Measurements from ENCODE around the gene TRAPPC14.
"Not testable (repeated sequence)": the region's sequence is repeated elsewhere in the genome, so short reads cannot be mapped to it uniquely, and the experiment has no call there.

Gene TRAPPC14

DNA sequence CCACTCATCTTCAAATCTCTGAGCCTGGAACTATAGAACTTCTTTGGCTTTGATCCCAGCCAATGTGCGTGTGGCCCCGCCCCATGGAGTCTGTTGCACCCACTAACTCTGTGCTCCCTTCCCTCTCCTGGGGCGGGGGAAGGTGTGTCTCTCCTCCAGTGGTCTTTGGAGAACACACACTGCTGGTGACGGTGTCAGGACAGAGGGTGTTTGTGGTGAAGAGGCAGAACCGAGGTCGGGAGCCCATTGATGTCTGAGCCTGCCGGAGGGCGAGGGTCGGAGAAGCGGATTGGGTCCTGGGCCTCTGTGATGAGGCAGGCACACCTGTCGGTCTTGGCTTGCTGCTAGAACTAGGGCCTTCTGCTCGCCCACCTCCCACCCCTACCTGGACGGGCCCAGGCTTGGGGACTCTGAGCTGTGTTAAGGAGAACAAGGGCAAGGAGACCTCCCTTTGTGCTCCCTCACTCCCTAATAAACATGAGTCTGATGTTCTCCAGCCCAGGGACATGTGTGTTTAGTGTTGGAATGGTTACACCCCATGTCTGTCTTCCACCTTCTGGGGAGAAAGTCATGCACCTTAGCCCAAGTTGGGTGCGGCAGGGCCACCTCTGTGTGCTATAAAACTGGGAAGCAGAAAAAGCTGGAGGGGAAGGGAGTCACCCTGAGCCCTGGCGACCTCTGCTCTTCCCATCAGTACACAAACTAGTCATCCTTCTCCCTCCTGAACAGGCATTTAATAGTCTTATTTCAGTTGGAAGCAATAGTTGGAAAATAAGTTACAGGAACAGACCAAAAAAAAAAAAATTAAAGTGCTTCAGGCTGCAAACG is 4.6 kb downstream of the TRAPPC14 start:
- DNase-seq, result no peak

DNA sequence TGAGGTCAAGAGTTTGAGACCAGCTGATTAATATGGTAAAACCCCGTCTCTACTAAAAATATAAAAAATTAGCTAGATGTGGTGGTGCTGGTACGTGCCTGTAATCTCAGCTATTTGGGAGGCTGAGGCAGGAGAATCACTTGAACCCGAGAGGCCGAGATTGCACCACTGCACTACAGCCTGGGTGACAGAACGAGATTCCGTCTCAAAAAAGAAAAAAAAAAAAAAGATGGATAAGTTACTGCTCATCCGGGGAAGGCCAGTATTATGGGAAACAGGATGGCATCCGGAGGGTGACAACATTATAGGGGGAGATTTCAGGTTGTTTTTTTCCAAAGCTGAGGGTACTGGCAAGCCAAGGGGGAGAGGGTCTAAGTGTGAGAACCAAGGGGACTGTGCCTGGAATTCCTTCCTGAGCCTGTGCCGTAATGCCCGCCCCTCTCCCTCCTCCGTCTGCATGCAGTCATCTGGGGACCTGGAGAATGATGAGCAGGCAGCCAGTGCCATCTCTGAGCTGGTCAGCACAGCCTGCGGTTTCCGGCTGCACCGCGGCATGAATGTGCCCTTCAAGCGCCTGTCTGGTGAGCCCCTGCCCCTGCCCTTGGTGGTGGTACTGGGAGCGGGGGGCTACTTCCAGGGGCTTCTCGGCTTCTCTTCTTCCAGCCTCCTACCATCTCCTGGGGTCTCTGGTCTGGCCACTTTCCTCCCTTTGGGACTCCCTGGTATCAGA is 5.4 kb downstream of the TRAPPC14 start:
- DNase-seq, result no peak

DNA sequence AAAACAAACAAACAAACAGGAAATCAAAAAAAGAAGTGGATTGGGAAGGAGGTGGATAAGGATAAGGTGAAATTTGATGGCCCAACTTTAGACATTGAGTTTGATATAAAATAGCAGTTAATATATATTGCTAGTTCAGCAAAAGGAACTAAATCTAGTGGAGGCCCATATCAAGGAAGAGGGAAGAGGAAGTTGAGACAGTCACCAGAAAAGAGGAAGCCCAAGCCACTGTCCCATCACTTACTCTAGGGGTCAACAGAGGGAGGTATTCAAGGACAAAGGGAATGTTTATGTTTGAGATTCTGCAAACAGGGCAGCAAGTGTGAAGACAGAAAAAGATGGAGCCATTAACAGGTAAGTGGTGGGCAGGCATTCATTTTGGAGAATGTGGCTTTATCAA is 6.1 kb downstream of the TRAPPC14 start:
- DNase-seq, result no peak

DNA sequence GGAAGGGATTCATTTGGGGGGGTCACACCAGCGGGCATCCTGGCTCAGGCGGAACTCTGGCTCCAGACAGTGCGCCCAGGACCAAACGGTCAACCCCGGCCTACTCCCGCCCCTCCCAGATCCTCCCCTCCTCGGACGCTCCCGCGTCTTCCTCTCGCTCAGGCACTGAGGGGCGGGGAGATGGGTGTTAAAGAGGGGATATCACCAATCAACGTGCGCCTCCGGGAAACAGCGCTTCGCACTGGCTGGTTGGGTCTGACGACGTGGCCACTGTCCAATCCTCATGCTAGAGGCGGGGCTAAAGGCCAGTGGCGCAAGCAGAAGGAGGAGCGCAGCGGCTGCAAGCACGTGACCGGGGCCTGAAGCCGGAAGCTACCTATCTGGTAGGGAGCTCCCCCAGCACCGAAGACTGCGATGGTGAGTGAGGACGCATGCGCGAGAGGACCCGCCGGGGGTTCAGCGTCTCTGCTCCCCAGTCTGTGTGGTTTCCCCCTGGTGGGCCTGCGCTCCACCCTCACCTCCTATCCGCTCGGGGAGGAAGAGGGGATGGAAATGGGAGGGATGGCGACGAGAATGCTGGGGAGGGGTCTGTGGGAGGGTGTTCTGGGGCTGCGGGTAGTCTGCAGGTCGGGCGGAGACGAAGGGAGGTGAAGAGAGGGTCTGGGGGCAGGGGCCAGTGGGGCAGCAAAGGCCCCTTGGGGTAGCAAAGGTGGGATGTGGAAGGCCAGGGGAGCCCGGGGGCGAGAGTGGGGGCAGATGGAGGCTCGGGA is 9.8 kb downstream of the TRAPPC14 start, which contains the start of gene LAMTOR4:
LAMTOR4 (plus strand) TSS at position 360 of the 770 bp plus-strand sequence; CDS start at position 415, 55 bp downstream.
- peak; percentile 86 to 96 (median 92) for DNase-seq

DNA sequence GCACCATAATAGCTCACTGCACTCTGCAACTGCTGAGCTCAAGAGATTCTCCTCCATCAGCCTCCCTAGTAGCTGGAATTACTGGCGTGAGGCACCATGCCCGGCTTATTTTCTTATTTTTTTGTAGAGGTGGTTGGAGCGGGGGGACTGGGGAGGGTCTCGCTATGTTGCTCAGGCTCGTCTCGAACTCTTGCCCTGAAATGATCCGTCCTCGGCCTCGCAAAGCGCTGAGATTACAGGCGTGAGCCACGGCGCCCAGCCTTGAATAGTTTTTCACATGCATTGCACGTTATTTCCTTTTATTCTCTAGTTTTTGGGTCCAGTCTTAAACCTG is 10.3 kb downstream of the TRAPPC14 start:
- no peak for DNase-seq

DNA sequence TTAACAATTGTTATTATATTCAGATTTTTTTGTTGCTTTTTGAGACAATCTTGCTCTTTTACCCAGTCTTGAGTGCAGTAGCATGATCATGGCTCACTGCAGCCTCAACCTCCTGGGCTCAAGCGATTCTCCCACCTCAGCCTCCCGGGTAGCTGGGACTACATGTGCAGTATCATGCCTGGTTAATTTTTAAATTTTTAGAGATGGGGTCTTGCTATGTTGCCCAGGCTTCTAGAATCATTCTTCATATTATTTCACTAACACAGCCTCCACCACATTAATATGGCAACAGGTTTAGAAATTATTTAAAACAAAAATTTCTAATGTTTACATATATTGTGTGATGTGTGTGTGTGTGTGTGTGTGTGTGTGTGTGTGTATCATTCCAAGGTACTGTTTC is 11.2 kb downstream of the TRAPPC14 start:
- no peak for DNase-seq

DNA sequence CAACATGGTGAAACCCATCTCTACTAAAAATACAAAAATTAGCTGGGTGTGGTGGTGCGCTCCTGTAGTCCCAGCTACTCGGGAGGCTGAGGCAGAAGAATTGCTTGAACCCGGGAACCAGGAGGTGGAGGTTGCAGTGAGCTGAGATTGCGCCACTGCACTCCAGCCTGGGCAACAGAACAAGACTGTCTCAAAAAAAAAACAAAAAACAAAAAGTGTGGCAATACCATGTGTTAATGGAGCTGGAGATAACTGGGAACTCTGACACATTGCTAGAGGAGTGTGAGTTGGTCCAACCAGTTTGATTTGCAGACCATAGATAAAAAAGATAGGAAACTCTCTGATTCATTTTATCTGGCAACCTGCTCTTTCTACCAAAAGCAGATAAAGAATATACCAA is 12.2 kb downstream of the TRAPPC14 start:
- DNase-seq, result not testable (repeated sequence)

DNA sequence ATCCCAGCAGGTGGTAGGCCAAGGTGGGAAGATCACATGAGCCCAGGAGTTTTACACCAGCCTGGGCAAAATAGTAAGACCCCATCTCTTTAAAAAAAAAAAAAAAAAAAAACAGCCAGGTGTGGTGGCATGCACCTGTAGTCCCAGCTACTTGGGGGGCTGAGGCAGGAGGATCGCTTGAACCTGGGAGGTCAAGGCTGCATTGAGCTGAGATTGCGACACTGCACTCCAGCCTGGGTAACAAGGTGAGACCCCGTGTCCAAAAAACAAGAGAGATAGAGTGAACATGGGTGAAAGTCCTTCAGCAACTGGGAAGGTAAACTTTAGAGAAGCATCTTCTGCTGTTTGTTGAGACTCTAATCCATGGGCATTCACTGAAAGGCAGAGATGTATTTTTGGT is 16.1 kb downstream of the TRAPPC14 start:
- no peak for DNase-seq

DNA sequence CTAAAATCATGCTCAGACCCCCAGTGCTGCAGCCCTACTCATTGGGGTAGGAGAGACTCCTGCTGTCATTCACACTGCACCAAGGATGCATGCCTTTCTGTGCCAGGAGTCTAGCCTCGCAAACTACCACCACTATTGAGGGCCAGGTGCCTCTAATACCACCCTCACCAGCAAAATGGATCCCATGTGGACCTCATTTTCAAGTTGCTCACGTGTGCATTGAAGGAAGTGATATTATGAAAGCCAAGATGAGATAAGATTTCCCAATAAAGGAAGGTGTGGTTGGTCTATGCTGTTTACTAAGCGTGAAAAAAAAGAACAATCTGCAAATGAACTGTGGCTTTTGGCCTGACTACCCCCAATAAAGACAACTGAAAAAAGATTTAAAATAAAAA is 17.0 kb downstream of the TRAPPC14 start:
- DNase-seq, result no peak

DNA sequence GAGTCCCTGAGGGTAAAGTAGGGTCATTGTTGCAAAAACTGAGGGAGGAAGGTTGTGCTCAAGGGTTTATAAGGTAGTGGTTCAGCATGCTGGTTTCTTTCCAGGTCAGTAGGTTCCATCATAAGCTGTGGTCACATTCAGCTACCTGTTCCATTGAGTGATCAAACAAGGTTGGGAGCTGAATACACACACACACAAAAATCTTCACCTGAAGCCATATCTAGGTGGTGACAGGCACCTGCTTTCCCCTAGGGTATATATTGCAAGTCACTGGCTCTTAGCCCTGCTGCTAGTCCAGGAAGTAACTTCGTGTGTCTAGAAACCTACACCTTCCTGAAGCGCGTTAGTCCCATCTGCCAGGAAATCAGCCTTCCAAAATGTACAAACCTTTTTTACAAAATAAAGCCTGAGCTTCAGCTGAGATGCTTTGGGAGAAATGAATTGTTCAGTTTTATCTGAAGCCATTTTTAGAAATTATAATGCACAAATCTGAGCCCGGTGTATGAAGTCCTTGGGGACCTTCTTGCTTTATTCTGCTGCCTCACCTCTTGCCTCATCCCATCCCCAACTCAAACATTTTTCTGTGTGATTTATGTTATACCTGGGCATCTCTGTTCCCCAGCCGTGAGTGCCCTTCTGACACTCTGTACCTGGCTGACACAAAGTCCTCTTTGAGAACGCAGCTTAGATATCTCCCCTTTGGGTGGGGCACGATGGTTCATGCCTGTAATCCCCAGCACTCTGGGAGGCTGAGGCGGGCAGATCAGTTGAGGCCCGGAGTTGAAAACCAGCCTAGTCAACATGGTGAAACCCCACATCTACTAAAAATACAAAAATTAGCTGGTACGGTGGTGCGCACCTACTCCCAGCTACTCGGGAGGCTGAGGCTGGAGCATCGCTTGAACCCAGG is 20.4 kb downstream of the TRAPPC14 start:
- no peak for DNase-seq

DNA sequence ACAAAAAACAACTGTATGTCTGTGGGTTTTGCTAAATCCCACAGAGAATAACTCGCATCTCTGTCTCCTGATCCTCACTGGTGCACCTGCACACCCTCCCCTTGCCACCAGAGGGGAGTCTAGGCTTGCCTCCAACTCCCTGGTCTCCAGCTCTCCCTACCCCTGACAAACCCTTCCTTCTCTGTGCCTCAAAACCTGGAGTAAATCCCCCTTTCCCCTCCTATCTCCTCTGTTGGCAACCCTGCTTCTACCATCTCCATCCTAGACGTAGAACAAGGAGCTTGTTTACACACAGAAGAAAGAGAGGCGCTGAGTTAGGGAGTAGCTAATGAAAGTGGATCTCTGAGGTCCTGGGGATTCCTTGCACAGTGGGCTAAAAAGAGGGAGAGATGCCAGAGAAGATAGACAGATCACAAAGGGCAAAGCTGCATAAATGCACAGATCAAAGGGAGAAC is 25.8 kb downstream of the TRAPPC14 start:
- DNase-seq, result peak in 2 of 4 experiments; percentile 38 to 51

DNA sequence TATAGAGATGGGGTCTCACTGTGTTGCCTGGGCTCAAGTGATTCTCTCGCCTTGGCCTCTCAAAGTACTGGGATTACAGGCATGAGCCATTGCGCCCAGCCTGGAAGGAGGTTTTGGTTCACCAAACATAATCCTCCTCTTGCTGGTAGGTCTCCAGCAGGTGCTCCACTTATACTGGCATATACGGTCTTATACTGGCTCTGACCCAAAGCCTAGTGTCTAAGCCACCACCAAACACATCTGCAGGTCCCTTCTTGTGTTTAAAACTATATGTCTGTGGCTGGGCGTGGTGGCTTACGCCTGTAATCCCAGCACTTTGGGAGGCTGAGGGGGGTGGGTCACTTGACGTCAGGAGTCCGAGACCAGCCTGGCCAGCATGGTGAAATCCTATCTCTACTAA is 26.4 kb downstream of the TRAPPC14 start:
- no peak for DNase-seq

DNA sequence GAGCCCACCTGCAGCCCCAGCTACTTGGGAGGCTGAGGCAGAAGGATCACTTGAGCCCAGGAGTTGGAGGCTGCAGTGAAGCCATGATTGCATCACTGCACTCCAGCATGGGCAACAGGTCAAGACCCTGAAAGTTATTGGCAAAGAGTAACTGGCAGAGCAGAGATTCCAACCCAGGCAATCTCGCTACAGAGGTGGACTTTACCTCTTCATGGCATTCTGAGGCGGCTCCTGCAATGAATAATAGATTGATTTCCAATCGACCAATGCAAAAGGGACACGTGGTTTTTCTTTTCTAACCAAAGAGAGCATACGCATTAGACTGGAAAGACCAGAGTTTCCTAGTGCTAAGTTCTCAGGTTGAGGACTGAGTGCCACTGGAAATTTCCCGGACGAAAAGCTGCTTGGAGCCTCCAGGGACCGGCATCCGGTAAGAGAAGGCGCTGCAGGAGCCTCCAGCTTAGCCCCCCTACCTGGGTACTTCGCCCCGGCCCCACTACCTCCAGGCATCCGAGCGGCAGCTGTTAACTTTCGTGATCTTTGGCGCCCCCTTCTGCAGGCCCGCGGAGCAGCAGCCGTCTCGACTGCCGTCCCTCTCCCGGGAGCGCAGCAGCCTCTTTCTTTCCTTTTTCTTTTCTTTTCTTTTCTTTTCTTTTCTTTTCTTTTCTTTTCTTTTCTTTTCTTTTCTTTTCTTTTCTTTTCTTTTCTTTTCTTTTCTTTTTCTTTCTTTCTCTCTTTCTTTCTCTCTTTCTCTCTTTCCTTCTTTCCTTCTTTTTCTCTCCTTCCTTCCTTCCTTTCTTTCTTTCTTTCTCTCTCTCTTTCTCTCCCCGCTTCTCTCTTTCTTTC is 27.7 kb downstream of the TRAPPC14 start:
- peak; percentile 54 to 88 (median 84) for DNase-seq

DNA sequence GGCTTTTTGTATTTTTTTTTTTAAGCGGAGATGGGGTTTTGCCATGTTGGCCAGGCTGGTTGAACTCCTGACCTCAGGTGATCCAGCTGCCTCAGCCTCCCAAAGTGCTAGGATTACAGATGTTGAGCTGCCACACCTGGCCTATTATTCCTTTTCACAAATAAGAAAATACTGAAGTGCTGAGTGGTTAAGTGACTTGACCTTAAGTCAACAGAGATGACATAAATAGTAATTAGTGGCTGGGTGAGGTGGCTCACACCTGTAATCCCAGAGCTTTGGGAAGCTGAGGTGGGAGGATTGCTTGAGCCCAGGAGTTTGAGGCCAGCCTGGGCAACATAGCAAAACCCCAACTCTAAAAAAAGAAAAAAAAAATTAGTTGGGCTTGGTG is 28.3 kb downstream of the TRAPPC14 start:
- not testable (repeated sequence) for DNase-seq

DNA sequence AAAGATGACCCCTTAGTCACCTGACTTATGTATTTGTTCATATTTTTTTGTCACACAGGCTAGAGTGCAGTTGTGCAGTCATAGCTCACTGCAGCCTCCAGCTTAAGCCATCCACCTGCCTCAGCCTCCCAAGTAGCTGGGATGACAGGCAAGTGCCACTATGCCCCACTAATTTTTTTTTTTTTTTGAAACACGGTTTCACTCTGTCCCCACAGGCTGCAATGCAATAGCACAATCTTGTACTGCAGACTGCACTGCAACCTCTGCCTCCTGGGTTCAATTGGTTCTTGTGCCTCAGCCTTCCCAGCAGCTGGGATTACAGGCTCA is 29.9 kb downstream of the TRAPPC14 start:
- no peak for DNase-seq

DNA sequence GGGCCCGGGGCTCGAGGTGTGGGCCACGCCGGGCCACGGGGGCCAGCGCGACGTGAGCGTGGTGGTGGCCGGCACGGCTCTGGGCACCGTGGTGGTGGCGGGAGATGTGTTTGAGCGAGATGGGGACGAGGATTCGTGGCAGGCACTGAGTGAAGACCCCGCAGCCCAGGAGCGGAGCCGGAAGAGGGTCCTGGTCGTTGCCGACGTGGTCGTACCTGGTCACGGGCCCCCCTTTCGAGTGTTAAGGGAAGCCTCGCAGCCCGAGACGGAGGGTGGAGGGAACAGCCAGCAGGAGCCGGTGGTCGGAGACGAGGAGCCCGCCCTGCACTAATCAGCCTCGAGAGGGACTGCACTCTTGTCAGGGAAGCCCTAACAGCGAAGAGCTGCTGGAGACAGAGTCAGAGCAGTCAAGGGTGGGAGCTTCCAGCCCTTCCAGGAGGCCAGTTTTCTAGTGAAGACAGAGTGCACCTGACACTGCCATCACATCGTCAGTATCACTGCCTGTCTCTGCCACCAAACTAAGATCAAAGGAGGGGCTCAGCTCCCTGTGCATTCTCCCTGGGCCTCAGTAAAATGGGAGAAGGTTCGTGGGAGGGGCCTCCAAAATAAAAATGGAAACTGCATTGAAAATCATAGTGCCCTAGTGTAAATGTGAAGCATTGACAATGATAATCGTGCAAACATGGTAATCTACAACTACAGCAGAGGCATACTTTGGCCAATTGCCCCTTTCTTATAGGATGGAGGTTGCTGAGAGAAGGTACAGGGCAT is 30.5 kb downstream of the TRAPPC14 start:
- DNase-seq, result peak in 1 of 4 experiments; percentile 18

DNA sequence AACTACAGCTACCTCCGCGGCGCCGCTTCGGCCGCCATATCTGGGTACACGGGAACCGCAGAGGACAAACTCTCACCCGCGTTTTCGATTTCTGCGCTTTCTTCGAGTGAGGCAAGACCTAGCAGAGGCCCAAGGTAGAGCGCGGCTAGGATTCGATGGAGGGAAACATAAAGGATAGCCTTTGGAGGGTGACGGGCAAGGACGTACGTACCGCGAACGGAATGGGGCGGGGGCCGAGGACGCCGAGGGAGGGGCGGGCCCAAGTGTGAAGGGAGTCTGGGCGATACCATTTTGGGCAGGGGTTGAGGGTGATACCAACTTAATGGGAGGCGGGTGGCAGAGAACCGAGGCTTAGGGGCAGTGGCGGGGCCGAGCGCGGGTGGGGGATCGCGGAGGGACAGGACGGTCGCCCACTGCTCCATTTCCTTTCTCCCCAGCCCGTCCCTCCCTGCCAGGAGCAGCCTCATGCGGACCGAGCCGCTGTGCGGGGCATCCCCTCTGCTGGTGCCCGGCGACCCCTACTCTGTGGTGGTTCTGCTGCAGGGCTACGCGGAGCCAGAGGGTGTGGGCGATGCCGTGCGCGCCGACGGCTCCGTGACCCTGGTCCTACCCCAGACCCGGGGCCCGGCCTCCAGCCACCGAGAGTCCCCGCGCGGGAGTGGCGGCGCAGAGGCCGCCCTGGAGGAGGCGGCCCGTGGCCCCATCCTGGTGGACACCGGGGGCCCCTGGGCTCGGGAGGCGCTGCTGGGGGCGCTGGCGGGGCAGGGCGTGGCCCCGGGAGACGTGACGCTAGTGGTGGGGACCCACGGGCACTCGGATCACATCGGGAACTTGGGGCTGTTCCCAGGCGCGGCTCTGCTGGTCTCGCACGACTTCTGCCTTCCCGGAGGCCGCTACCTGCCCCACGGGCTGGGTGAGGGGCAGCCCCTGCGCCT is 31.3 kb downstream of the TRAPPC14 start, which contains the start of gene MBLAC1:
MBLAC1 (plus strand) TSS at position 37 of the 935 bp plus-strand sequence; CDS start at position 466, 429 bp downstream.
- peak; percentile 73 to 88 (median 80) for DNase-seq

DNA sequence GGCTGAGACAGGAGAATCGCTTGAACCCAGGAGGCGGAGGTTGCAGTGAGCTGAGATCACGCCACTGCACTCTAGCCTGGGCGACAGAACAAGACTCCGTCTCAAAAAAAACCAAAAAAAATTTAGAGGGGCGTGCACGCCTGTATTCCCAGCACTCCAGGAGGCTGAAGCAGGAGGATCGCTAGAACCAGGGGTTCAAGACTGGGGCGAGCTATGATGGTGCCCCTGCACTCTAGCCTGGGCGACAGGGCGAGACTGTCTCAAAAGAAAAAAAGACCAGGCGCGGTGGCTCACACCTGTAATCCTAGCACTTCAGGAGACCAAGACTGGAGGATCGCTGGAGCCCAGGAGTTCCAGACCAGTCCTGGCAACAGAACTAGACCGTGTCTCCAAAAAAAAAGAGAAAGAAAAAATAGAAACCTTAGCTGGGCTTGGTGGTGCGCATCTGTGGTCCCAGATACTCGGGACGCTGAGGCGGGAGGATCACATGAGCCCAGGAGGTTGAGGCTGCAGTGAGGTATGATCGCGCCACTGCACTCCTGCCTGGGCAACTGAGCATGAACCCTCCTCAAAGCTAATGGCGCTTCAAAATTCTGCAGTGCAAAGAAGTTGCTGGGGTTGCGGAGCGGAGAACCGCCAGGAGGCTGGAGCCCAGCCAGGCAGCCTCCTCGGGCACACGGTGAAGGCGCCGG is 32.1 kb downstream of the TRAPPC14 start:
- no peak for DNase-seq
